Midbrain (tissue), 1 donor: ENCODE measurements around the gene APIP.

Experiments used
- DNase-seq: peaks from one replicate; lab custom pipeline; 2025; lab: John Stamatoyannopoulos, UW

The APIP gene

GRCh38 chr11:34887260-34887659 lies 28.9 kb downstream of the APIP start:
- DNase-seq = no peak

- no peak for DNase-seq
Observed at GRCh38 chr11:34886609-34887008, 29.6 kb downstream of the APIP start.

- no peak for DNase-seq
Observed at GRCh38 chr11:34881900-34882299, 34.3 kb downstream of the APIP start.

GRCh38 chr11:34877375-34877975 lies 38.7 kb downstream of the APIP start:
- no peak for DNase-seq

GRCh38 chr11:34874202-34874601 lies 42.0 kb downstream of the APIP start:
- no peak for DNase-seq

GRCh38 chr11:34870548-34871196 lies 45.5 kb downstream of the APIP start:
- DNase-seq = no peak

- DNase-seq = no peak
Observed at GRCh38 chr11:34869425-34869824, 46.8 kb downstream of the APIP start.

GRCh38 chr11:34866375-34866774 lies 49.8 kb downstream of the APIP start:
- DNase-seq = no peak

GRCh38 chr11:34865261-34865660 lies 50.9 kb downstream of the APIP start:
- no peak for DNase-seq

- DNase-seq = no peak
Observed at GRCh38 chr11:34864424-34864823, 51.8 kb downstream of the APIP start.

GRCh38 chr11:34863048-34863447 lies 53.1 kb downstream of the APIP start:
- no peak for DNase-seq

GRCh38 chr11:34860518-34860917 lies 55.7 kb downstream of the APIP start:
- no peak for DNase-seq

- DNase-seq = no peak
Observed at GRCh38 chr11:34860034-34860433, 56.1 kb downstream of the APIP start.

GRCh38 chr11:34859496-34859895 lies 56.7 kb downstream of the APIP start:
- DNase-seq = no peak

GRCh38 chr11:34857463-34857862 lies 58.7 kb downstream of the APIP start:
- no peak for DNase-seq

- DNase-seq = no peak
Observed at GRCh38 chr11:34856251-34856650, 59.9 kb downstream of the APIP start.

- DNase-seq = no peak
Observed at GRCh38 chr11:34855754-34856095, 60.5 kb downstream of the APIP start.

GRCh38 chr11:34855021-34855753 lies 61.0 kb downstream of the APIP start:
- DNase-seq = no peak

- DNase-seq = no peak
Observed at GRCh38 chr11:34851916-34852315, 64.3 kb downstream of the APIP start.

- no peak for DNase-seq
Observed at GRCh38 chr11:34850334-34850733, 65.8 kb downstream of the APIP start.

- no peak for DNase-seq
Observed at GRCh38 chr11:34846467-34846866, 69.7 kb downstream of the APIP start.

GRCh38 chr11:34844463-34845112 lies 71.6 kb downstream of the APIP start:
- DNase-seq = no peak

- no peak for DNase-seq
Observed at GRCh38 chr11:34843271-34843670, 72.9 kb downstream of the APIP start.
